Left renal cortex interstitium (tissue), 4 donors: Measurements from ENCODE around the gene RFX1. TPM values are rescaled to one million over a fixed set of nuclear protein-coding genes. Genes with fewer than 3 reads are reported as not detected.

ENCODE experiments used
- DNase-seq, 4 donors: peaks; one replicate each; pipeline ENCODE4 v3.0.0-alpha.2; 2013; ENCODE audit warnings: low read depth in 4 of 4, low spot score in 2 of 4, missing footprints in 1 of 4
- polyA plus RNA-seq, 4 donors: library from polyadenylated mRNA; unstranded; fragments of 120-200 nt; gene quantifications; one replicate each; pipeline ENCODE4 v1.2.1, GENCODE V29; 2013; ENCODE audit not compliant: insufficient read length in 4 of 4

Gene RFX1
- polyA plus RNA-seq, 4 donors: 9.0 to 18.5 (median 15.2) TPM

GRCh38 chr19:13962699-13963602, 43.2 kb downstream of the RFX1 start:
- no peak for DNase-seq

GRCh38 chr19:13961826-13962698, 44.1 kb downstream of the RFX1 start:
- DNase-seq: no peak

- no peak for DNase-seq
Measured at GRCh38 chr19:13960863-13961784, 45.0 kb downstream of the RFX1 start.

GRCh38 chr19:13959962-13960862, 45.9 kb downstream of the RFX1 start:
- no peak for DNase-seq

- no peak for DNase-seq
Measured at GRCh38 chr19:13959141-13959961, 46.8 kb downstream of the RFX1 start.

GRCh38 chr19:13958043-13958442, 48.1 kb downstream of the RFX1 start:
- DNase-seq: no peak

- no peak for DNase-seq
Measured at GRCh38 chr19:13957051-13957450, 49.1 kb downstream of the RFX1 start.

GRCh38 chr19:13956365-13956744, 49.8 kb downstream of the RFX1 start:
- DNase-seq: no peak

GRCh38 chr19:13955662-13956364, 50.3 kb downstream of the RFX1 start:
- DNase-seq: no peak

GRCh38 chr19:13954185-13954584, 51.9 kb downstream of the RFX1 start:
- DNase-seq: no peak

GRCh38 chr19:13952931-13953531, 53.1 kb downstream of the RFX1 start:
- no peak for DNase-seq

GRCh38 chr19:13952154-13952930, 53.8 kb downstream of the RFX1 start, which contains the start of gene DCAF15:
Gene DCAF15 (plus strand): TSS chr19:13952509. CDS start chr19:13952513, 4 bp downstream.
- peak; percentile 96 to 99 (median 99) for DNase-seq

- DNase-seq: no peak
Measured at GRCh38 chr19:13951799-13952153, 54.3 kb downstream of the RFX1 start.

GRCh38 chr19:13951043-13951442, 55.1 kb downstream of the RFX1 start:
- DNase-seq: no peak

- no peak for DNase-seq
Measured at GRCh38 chr19:13946414-13946813, 59.7 kb downstream of the RFX1 start.

- no peak for DNase-seq
Measured at GRCh38 chr19:13942023-13942684, 64.0 kb downstream of the RFX1 start.
